Measurements from ENCODE around the gene ST6GAL2.

ST6GAL2 gene

GRCh38 chr2:106904242-106904641, 18.3 kb upstream of the ST6GAL2 start:
- TF ChIP-seq CTCF (IDR thresholded peaks at IDR 0.05; ENCODE audit: insufficient read depth, low read length, missing control alignments), result no peak
- ChIA-PET POLR2A (no interaction called here), CTCF (no interaction called here)
- no peak for DNase-seq (ENCODE audit: low read depth, low spot score)
- H3K4me3 ChIP-seq (ENCODE audit: low read depth, low read length), result no peak overlapping the region

GRCh38 chr2:106899786-106900530, 14.0 kb upstream of the ST6GAL2 start:
- no peak overlapping the region for H3K4me3 ChIP-seq (ENCODE audit: low read depth, low read length)
- ChIA-PET CTCF (no interaction called here), POLR2A (no interaction called here)
- no peak for DNase-seq (ENCODE audit: low read depth, low spot score)
- no peak for TF ChIP-seq CTCF (IDR thresholded peaks at IDR 0.05; ENCODE audit: insufficient read depth, low read length, missing control alignments)

- POLR2A ChIA-PET, result no interaction called here
- TF ChIP-seq CTCF (IDR thresholded peaks at IDR 0.05; ENCODE audit: insufficient read depth, low read length, missing control alignments), result no peak
- no peak overlapping the region for H3K4me3 ChIP-seq (ENCODE audit: low read depth, low read length)
- CTCF ChIA-PET, result no interaction called here
- DNase-seq (ENCODE audit: low read depth, low spot score), result no peak
These were observed 8.6 kb upstream of the ST6GAL2 start for GRCh38 chr2:106894545-106894944.

- DNase-seq (ENCODE audit: low read depth, low spot score), result no peak
- no peak overlapping the region for H3K4me3 ChIP-seq (ENCODE audit: low read depth, low read length)
- POLR2A ChIA-PET, result no interaction called here
- CTCF ChIA-PET, result no interaction called here
- no peak for TF ChIP-seq CTCF (IDR thresholded peaks at IDR 0.05; ENCODE audit: insufficient read depth, low read length, missing control alignments)
These were observed 6.1 kb upstream of the ST6GAL2 start for GRCh38 chr2:106892048-106892447.

GRCh38 chr2:106890606-106891005, 4.6 kb upstream of the ST6GAL2 start:
- CTCF ChIA-PET, result no interaction called here
- POLR2A ChIA-PET, result no interaction called here
- H3K4me3 ChIP-seq (ENCODE audit: low read depth, low read length), result no peak overlapping the region
- TF ChIP-seq CTCF (IDR thresholded peaks at IDR 0.05; ENCODE audit: insufficient read depth, low read length, missing control alignments), result no peak
- DNase-seq (ENCODE audit: low read depth, low spot score), result no peak

- ChIA-PET CTCF (no interaction called here), POLR2A (interaction anchor here (0.5 to 0.6 kb wide), 2 partner anchors 141 to 287 kb away, joined by 3 read pairs; no protein-coding TSS in a partner anchor)
- peak overlapping the region; percentile 52 for H3K4me3 ChIP-seq (ENCODE audit: low read depth, low read length)
- no peak for DNase-seq (ENCODE audit: low read depth, low spot score)
- TF ChIP-seq CTCF (IDR thresholded peaks at IDR 0.05; ENCODE audit: insufficient read depth, low read length, missing control alignments), result no peak
These were observed 1.2 kb upstream of the ST6GAL2 start for GRCh38 chr2:106886916-106887758.

Measured in AG04449 (cell line).